ENCODE results near the gene TAF4B.

DNA sequence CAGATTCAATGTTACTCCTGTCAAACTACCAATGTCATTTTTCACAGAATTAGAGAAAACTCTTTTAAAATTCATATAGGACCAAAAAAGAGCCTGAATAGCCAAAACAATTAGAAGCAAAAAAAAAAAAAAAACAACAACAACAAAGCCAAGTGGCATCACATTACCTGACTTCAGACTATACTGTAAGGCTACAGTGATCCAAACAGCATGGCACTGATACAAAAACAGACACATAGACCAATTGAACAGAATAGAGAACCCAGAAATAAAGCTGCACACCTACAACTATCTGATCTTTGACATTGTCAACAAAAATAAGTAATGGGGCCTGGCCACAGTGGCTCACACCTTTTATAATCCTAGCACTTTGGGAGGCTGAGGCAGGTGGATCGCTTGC is 53.2 kb downstream of the TAF4B start:
- TF ChIP-seq POLR2A (IDR thresholded peaks at IDR 0.05), result no peak
- TF ChIP-seq, protein P1, sequence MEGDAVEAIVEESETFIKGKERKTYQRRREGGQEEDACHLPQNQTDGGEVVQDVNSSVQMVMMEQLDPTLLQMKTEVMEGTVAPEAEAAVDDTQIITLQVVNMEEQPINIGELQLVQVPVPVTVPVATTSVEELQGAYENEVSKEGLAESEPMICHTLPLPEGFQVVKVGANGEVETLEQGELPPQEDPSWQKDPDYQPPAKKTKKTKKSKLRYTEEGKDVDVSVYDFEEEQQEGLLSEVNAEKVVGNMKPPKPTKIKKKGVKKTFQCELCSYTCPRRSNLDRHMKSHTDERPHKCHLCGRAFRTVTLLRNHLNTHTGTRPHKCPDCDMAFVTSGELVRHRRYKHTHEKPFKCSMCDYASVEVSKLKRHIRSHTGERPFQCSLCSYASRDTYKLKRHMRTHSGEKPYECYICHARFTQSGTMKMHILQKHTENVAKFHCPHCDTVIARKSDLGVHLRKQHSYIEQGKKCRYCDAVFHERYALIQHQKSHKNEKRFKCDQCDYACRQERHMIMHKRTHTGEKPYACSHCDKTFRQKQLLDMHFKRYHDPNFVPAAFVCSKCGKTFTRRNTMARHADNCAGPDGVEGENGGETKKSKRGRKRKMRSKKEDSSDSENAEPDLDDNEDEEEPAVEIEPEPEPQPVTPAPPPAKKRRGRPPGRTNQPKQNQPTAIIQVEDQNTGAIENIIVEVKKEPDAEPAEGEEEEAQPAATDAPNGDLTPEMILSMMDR (IDR thresholded peaks at IDR 0.05), result no peak
